HG02571 (cell line): ENCODE data around the gene RAMAC.
A peak's percentile ranks its signal among the peaks of the same experiment; 100 is the strongest.
"Not testable (repeated sequence)": the region's sequence is repeated elsewhere in the genome, so short reads cannot be mapped to it uniquely, and the experiment has no call there.

Experiments
- ATAC-seq: cut with Tn5 transposase; IDR thresholded peaks from one replicate; pipeline ENCODE4 v1.9.1; 2021; ENCODE audit warnings: mild to moderate bottlenecking, moderate library complexity; ENCODE audit not compliant: unreplicated experiment

RAMAC gene

DNA sequence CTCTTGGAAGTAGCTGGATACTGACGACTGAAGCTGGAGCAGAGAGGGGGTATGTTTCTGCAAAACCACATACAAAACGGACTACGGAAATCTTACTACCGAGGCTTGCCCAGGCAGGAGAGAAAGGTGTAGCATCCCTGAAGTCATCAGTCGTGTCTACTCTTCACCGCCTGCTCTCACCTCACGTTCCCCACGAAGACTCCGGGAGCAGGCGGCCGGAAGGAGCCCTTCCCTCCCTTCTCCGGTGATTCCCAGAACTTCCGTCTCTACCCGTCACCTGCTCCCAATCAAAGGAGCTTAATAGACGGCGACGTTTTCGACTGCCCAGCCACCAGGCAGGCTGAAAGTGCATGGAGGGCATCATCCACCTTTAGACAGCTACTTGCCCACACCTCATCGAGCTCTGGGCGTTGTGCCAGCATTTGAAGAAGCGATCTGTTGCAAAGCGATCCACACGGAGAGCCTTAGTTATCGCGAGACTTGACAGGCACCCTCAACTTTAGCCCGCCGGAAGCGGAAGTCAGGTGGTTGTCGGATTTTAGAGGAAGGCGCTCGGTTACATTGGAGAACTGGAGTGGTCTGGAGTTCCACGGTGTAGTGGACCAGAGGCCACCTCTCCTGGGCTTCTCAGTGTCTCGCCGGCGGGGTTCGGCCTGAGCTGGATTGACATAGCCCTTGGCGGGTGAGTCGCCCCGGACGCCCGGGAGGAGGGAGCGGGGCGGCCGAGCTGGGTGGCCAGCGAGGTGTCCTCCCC, at the start of gene RAMAC:
Gene RAMAC (plus strand): TSS at position 523 of the 754 bp plus-strand sequence. CDS start 2,809 bp downstream, outside the sequence.
- peak; percentile 95 for ATAC-seq

DNA sequence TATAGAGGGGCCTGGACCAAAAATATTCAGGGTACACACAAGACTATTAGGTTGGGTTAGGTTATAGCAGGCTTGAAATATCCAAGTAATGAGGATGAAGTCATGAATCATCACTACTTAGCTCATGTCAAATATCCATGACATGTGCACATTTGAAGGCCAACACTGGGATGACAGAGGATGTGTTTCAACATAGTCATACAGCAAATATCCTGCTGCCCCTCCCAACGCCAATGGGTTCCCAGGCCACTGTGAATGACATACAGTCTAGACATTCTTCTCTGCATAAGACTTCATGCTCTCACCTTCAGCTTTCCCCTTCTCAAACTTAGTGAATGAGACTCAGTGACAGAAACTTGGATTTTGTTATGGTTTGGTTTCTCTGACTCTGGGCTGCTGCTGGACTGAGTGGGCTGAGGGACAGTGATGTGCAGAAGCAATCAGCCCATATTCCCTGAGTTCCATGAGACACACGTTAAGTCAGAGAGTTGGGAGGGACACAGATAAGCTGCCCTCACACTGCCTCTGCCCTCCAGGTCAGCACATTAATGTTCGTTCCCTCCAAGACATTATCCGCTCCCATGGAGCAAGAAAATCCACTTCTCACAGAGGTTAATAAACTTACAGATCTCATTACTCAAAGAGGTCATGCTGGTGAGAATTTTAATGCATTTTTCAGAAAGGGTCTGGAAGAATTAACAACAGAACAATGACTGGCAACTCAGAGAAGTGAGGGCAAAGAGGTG, 48.9 kb upstream of the RAMAC start:
- no peak for ATAC-seq

DNA sequence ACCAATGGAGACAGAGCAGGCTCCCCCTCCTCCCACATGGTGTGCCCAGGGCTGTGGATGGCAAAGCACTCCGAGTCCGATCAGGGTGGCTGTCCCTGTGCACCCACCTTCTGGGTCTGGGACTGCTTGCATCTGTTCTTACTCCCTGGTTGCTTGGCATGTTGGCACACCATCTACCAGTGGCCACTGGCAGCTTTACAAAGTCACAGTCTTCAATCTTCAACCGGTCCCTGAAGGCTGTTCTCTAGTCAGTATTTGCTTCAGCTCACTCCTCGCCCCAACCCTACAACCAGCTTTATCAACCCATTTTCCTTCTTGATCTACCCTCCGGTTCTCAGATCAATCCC, 48.3 kb upstream of the RAMAC start:
- ATAC-seq = no peak

DNA sequence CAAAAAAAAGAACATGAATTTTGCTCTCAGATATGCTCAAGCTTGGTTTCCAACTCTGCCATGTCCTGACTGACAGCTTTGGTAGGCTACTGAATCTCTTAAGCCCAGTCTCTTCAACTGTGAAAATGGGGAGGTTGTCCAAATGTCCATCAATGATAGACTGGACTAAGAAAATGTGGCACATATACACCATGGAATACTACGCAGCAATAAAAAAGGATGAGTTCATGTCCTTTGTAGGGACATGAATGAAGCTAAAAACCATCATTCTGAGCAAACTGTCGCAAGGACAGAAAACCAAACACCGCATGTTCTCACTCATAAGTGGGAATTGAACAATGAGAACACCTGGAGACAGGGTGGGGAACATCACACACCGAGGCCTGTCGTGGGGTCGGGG, 46.3 kb upstream of the RAMAC start:
- not testable (repeated sequence) for ATAC-seq

DNA sequence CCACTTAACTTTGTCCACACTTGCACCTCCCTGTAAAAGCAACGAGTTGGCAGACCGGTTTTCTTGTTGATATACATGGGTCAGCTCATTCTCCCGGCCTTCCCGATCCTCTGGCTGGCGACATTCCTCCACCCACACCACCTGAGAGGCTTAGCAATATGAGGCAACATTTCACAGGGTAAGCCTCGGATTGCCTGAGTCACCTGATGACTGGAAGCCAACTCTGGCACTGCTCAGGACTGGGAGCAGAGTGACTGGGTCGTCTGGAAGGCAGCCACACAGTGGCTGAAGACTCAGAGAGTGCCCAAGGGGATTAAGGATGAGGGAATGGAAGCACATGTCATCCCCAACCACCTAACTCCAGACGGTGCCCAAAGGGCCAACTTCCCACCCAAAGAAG, 43.3 kb upstream of the RAMAC start:
- ATAC-seq = no peak

DNA sequence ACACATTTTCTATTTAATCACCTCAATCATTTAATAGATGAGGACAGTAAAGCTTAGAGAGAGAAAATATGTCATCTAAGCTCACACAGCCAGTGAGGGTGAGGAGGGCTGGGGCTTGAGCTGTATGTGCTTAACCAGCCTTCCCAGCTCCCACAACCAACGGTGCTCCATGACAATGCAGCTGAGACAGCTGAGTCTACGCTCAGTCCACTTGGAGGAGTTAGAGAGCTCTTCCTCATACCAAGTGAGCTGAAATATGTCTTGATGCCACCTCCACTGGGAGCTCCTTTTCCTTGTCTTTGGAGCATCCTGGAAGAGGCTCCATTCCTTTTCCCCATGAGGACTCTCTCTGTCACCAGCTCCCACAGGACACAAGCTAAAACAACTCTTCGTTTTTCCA, 42.8 kb upstream of the RAMAC start:
- no peak for ATAC-seq

DNA sequence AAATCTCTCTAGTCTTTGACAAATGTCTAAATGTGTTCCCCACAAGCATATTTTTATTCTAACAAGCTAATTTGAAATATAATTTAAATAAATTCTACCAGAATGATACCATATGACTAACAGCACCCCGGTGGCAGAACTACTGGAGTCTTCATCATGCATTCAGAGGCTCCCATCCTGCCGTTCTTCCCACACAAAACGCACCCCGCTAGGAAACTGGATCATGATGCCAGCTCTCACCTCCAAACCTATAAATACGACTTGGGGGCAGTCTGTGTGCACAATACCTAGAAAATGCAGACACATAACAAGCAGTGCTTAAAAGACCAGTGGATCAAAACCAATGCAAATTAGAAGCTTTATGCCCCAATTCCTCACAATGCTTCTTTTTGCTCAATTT, 42.0 kb upstream of the RAMAC start:
- ATAC-seq = no peak

DNA sequence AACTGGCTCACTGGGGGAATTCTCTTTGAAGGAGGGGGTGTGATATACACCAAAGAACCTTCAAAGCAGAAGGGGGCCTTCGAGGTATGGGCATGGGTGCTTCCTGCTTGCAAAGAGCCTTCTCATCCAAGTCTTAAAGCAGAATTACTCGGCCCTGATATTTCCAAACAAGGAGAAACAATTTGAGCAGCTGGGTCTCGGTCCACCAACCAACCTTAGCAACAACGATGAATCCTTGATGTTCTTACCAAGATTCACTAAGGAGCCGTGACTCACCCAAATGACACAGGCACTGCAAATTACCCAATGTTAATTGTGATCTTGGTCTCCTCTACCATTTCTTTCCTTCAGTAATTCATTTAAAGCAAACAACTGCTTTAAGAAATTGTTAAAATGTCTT, 41.2 kb upstream of the RAMAC start:
- no peak for ATAC-seq

DNA sequence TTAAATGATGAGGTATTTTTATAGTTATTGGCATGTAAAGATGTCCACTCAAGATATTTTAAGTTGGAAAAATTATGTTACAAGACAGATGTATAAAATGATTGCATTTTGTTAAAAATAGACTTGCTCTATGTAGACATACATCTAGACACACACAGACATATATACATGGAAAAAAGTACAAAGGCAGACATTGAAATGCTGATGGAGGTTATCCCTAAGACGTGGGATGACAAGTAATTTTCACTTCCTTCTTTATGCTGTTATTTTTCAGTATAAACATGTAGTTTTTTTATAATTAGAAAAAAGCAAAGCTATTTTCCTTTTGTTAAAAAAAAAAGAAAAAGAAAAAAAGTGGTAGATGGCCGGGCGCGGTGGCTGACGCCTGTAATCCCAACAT, 40.7 kb upstream of the RAMAC start:
- no peak for ATAC-seq

DNA sequence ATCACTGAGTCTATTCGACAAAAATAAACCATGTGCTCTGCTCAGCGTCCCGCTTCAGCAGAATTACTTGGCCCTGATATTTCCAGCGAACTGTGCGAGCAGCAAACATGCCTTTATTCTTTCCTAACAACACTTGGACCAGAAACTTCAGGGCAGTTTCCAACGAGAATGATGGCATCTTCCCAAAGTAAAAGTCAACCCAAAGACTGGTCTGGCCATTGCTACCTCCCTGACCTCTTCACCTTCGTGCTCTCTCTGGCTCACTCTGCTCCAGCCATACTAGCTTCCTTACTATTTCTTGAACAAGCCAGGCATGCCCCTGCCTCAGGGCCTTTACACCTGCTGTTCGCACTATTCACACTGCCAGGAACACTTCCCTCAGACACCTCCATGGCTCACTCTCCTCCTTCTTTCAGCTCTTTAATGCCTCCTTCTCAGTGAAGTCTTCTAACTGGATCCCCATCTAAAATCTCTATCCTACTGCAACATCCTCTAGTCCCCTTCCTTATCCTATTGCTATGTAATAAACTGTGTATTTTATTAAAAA, 39.8 kb upstream of the RAMAC start:
- ATAC-seq = no peak

DNA sequence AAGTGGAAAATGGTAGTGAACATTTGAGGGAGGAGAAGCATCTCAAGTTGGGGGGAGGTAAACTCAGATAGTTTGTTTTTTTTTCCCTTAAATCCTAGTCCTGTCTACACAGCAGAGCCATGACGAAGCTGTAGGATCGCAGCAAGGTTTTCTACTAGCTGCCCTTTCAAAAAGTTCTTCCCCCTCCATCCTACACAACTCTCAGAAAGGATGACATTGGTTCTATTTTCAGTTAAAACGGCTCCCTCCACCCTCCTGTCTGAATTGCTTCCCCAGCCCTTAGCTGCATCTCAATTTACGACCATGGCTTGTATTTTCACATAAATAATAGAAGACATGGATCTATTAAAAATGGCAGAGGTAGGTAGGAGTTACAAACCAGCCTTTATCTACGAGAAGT, 35.7 kb upstream of the RAMAC start:
- ATAC-seq = no peak

DNA sequence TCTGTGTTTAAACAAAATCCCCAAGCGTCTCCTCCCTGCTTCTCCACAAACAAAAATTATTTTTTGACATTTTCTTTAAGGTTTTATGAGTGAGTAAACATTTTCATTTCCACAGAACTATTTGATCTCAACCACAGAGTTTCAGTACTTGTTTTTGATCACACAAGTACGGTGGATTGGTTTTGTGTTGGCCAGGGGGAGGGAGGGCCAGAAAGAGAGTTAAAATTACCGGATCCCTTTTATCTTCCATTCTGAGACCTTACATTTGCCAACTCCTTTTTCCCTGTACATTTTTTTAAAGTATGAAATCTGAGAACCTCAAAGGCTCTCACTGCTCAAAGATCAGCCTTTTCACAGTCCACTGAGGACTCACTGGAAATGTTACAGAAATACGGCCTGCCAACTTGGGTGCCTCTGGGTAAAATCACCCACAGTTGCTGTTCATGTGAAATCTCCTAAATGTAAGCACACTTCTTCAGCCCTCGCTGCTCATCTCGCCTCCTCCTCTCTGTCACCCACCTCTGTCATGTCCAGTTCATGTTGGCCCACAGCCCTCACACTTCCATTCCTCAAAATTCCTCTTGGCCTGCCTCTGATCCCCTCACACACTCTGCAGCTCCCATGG, 35.2 kb upstream of the RAMAC start:
- ATAC-seq = peak; percentile 42

DNA sequence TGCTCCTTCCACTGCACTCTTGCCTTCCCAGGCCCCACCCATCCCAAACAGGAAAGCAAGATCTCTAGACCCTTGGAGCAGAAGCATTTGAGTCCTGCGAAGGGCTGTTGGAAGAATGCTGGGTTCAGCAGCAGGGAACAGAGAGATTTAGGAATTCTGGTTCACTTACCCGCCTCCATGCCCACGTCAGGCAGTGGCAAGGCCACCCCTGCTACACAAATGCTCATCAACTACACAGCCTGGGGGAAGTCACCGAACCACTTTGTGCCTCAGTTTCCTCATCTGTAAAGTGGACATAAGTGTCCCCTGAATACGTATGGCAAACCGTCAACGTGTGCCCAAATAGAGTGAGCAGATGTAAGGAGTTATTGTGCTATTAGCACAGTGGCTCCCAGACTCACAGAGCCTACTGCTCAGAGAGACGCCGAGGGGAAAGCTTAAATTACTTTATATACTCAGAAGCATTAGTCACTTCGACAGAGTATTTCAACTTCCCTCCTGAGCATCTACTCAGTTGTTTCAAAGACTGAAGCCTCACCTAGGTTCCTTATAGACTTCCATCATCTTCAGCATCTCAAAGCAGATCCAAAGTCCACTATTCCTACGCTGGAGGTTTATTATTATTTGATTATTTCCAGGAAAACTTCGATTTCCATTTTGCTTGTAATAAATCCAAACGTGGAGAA, 34.4 kb upstream of the RAMAC start:
- ATAC-seq = no peak

DNA sequence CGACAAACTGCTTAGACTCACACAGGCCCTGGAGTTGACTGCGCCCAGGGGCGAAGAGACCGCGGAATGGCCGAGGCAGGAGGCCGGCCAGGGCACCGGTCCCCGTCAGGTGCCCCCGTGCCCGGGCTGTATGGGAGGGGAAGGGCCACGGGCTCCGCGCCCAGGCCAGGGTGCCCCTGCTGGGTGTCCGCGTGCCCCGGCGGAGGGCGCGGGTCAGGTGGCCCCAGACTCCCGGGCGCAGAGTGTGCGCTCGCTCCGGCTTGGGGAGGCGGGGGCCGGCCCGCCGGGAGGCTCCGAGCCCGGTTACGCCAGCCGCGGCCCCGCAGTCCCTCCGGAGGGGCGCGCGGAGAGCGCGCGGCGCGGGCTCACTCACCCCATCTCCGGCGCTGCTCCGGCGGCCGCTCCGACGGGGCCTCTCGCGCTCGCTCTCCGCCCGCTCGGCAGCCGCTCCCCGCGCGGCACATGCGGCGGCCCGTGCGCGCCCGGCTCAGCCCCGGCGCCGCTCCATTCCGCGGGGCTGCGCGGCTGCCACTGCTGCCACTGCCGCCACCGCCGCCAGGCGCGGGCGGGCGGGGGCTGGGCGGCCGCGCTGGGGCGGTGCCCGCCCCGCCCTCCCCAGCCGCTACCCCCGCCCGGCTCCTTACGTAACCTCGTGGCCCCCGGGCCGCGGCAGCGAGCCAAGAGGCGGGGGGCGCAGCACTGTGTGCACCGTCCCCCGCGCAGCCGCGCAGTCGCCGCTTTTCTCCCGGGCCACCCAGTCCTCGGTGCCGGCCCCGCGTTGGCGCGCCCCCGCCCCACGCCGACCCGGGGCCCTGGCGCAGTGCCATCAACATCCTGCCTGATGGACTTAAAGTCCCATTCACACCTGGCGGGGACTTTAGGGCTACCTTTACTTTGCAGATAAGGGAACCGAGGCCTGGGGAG, 33.6 kb upstream of the RAMAC start, which contains the start of gene HOMER2:
Gene HOMER2 (minus strand): TSS at position 563 of the 924 bp plus-strand sequence. CDS start 185 bp downstream, at position 378.
- no peak for ATAC-seq

DNA sequence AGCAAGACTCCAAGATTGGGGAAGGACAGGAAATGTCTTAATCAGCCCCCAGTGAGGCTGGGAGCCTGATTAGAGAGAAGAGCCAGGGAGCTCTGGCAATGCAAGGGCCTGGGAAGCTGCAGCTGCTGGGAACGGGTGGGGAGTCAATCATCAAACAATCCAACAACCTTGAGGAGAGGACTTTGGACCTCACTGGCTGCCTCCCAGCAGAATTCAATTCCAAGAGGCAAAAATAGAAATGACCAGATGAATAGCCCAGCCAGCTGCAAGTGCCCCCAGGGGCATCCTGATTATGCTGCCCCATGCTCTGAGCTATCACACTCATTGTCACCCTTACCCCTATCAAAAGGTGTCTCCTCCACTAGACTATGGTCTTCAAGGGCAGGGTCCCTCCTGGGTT, 27.4 kb upstream of the RAMAC start:
- no peak for ATAC-seq

DNA sequence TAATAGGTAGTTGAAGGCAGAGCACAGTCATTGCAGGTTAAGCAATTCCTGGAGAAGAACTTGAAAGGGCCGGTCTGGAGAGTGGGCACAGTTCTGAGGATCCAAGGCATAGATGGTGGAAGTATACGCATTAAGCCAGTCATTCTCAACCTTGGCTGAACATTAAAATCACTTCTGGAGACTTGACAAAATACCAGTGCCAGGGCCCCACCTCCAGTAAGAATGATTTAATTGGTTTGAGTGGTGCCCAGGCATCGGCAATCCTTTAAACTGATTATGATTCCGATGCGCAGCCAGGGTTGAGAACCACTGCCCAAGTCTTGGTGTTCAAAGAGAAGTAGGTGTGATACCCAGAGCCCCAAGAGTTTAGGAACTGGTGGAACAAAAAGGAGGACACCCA, 26.6 kb upstream of the RAMAC start:
- no peak for ATAC-seq

DNA sequence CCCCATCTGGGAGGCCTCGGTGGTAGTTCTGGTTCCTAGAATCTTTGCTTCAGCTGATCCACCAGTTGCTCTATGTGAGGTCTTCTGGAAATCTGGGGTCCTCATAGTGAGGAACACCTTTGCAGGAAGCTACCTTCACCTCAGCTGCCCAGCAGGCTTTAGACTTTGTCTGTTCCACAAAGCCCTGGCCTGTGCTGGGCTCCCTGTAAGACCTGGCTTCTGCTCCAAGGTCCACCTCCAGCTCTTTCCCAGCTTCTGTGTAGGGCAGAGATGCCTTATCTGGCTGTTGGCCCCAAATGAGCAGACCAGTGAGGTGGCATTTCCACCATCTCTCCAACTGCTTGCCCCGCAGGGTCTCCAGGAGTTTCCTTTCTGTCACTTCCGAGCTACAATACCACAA, 25.2 kb upstream of the RAMAC start:
- ATAC-seq = no peak

DNA sequence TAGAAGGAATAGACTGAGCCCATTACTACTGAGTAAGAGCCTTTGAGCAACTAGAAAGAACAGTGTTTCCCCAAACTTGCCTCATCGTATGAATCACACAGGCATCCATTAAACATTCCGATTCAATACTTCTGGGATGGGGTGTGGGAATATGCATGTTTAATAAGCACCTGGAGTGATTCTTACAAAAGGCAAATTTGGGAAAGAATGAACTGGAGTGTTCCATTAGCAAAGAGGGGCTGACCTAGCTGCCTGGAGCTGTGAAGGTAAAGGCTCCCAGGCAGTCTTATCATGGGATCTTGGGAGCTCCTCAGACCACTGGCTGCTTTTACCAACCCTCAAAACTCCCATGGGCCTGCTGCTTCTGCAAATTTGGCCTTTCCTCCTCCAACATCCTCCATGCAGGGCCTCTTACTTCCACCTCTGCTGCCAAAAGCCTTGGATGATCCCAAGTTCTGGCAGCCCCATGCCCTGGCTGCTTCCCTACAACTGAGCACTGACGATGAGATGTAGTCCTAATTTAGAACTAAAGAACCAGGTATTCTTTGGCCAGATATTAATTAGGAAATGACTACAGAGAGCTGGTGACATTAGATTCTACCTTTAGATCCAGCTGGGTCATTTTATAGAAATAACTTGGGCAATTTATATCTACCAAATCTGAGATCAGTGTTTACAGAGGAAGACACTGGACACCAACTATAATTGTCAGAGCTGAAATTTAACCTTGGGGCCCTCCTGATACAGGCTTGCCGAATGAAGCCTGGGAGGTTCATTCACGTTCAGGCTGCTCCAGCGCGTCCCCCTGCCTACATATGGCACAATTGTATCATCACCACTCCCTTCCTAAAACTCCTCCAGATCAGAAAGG, 22.3 kb upstream of the RAMAC start:
- no peak for ATAC-seq

DNA sequence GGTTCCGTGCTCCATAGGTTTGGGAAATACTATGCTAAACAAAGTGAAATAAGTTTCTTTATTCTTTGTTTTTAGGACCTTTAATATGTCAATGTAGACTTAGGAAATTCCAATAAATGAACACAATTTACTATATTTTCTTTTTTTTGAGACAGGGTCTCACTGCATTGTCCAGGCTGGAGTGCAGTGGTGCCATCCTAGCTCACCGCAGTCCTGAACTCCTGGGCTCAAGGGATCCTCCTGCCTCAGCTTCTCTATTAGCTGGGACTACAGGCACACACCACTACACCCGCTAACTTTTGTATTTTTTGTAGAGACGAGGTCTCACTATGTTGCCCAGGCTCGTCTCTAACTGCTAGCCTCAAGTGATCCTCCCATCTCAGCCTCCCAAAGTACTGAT, 21.1 kb upstream of the RAMAC start:
- ATAC-seq = no peak
